HG03159 (cell line): ENCODE measurements around the gene FOXN3.
A peak's percentile ranks its signal among the peaks of the same experiment; 100 is the strongest.
"Not testable (repeated sequence)": the region's sequence is repeated elsewhere in the genome, so short reads cannot be mapped to it uniquely, and the experiment has no call there.

Experiments
- ATAC-seq: cut with Tn5 transposase; IDR thresholded peaks from one replicate; pipeline ENCODE4 v1.9.1; 2021; ENCODE audit warnings: mild to moderate bottlenecking, moderate library complexity; ENCODE audit not compliant: unreplicated experiment

The FOXN3 gene

GRCh38 chr14:89182326-89182725 is 234.7 kb downstream of the FOXN3 start:
- ATAC-seq = no peak

GRCh38 chr14:89180546-89180945 is 236.5 kb downstream of the FOXN3 start:
- no peak for ATAC-seq

DNA sequence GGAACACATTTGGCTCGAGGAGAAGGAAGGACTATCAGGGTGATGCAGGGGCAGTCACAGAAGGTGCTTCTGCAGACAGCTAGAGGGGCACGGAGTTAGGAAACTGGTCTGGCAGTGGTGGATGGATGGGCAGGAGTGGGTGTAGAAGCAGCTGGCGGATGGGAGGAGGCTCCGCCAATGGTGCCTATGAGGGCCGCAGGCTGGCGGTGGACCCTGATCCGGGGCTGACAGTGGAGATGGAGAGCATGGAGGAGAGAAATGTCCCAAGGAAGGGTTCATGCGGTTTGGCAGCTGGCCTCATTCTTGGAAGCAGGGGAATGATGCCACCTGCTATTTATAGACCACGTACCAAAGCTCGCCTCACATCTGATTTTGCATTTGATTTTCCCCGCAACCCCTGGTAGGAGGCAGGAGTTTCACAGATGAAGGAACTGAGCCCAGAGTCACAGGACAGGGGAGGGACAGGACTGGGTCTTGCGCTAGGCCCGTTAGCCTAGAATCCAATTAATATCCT is 237.1 kb downstream of the FOXN3 start:
- ATAC-seq = no peak

DNA sequence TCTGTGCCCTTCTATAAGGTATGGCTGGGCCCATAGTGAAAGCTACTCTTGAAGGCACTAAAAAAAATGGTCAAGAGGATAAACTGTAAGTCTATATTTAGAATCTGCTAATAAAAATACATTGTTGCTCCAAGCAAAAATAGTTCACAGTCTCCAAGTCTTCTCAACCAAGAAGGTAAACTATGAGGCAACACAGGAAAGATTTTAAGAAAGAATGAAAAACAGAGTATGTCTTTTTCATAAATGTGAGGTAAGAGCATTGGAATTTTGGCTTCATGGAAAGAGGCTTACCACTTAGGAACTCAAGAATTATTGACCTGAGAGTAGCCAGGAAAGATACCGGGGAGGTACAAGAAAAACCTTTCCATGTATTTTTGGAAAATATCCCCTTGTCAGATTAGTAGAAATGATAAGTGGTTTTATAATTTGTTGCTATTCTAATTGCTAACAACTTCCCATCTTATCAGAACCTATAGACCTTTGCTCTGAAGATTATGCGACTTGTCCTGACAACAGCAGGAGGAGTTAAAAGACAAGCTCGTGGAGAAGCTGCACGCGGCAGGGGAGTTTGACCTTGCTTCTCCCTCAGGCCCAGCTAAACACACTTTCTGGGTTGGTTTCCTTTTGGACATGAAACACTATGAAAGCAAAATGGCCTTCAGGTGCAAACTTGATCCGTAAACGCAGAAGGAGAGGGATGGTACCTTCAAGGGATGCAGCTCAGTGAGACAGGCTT is 238.1 kb downstream of the FOXN3 start:
- ATAC-seq = no peak

DNA sequence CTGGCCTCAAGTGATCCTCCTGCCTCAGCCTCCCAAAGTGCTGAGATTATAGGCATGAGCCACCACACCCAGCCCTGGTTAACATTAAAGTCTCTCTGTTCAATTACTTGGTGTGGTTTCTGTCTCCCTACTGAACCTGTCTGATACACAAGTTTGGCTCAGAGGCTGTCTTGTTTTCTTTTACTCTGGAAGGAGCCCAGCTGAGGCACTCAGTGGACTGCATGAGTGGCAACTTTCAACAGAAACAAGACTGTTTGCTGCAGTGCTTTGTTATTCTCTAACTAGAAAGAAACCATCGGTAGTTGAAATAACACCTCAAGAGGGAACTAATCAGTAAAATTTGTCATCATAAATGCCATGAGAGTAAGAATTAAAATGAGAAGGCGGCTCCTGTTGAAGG is 238.7 kb downstream of the FOXN3 start:
- ATAC-seq = no peak

DNA sequence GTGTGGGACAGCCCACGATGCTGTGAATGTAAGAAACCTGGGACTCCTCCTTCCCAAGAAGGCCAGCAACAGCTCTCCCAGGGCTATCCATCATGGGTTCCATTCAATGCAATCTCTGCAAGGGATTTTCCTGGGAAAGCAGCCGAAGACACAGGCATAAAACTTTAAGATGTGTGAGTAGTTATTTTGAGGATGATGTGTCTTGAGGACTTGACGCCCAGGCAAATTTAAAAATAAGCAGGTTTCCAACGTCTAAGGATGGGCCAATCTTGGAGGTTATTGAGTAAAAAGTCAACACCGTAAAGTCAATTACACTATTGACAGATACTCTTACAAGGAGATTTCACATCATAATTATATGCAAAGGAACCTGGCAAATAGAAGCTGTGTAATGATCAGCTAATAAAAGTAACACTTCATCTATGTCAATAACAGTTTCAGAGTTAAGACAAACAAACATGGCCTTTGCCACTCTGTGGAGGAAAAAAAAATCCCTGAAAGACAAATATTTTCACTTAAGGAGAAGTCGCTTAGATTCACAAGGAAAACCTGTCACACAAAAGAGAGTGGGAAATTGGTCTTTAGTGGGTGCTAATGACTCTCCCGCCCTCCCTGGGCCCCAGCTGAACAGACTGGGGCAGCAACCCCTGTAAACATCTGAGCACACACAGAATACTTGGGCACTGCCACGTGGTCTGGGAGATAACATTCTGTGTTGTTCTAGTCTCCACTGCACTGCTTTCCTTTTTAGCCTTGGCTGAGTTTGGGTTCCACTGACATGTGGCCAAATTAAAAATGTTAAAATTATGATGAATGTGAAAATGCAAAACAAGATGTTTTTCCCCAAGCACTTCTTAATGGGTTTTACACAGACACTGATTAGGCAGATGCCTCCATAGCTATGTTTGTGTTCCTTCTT is 240.9 kb downstream of the FOXN3 start:
- ATAC-seq = no peak

- ATAC-seq = no peak
These were observed 245.4 kb downstream of the FOXN3 start for GRCh38 chr14:89171628-89172027.

DNA sequence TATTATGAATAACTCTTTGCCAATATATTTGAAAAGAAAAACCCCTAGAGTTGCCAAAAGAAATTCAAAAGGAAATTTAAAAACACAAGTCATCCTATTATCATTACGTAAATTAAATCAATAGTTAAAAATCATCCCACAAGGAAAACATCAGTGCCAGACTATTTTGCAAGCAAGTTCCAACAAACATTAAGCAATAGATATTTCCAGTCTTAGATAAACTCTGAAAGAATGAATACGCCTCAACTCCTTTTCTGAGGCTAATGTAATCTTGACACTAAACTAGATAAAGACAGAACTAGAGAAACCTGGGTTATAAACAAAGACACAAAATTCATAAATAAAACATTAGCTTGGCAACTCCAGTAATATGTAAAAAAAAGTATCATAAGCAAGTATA is 245.9 kb downstream of the FOXN3 start:
- ATAC-seq = no peak

DNA sequence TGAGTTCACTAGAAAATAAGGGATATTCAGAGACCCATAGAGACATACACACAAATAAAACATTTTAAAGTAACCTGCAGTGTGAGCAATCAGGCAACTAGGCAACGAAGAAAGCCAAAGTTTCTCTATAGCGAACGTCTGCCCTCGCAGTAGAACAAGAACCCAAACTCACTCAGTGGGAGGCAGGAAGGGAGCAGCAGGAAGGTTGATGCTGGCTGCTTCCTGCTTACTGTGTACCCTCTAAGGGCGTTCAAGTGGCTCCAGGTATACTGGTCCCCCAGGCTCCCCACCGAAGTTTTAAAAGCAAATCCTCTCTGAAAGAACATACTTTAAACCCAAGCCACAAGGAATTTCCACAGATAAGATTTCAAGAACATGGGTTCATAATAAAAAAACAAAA is 249.3 kb downstream of the FOXN3 start:
- no peak for ATAC-seq

DNA sequence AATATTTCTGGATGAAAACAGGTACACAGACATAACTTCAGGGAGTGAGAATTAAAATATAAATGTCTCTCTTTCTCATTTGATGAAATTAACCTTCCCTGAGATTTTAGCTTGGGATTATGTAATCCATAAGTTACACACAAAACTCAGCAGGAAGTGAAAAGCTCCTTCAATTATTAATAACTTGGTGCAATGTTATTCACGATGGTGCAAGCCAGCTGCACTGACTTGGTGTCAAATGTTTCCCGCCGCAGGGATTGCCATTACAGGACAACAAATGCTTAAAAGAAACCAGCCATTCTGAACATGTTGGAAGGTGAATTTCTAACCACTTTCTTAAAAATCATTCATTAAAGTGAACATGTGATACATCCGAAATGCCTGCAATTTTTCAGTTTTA is 250.4 kb downstream of the FOXN3 start:
- ATAC-seq = no peak

DNA sequence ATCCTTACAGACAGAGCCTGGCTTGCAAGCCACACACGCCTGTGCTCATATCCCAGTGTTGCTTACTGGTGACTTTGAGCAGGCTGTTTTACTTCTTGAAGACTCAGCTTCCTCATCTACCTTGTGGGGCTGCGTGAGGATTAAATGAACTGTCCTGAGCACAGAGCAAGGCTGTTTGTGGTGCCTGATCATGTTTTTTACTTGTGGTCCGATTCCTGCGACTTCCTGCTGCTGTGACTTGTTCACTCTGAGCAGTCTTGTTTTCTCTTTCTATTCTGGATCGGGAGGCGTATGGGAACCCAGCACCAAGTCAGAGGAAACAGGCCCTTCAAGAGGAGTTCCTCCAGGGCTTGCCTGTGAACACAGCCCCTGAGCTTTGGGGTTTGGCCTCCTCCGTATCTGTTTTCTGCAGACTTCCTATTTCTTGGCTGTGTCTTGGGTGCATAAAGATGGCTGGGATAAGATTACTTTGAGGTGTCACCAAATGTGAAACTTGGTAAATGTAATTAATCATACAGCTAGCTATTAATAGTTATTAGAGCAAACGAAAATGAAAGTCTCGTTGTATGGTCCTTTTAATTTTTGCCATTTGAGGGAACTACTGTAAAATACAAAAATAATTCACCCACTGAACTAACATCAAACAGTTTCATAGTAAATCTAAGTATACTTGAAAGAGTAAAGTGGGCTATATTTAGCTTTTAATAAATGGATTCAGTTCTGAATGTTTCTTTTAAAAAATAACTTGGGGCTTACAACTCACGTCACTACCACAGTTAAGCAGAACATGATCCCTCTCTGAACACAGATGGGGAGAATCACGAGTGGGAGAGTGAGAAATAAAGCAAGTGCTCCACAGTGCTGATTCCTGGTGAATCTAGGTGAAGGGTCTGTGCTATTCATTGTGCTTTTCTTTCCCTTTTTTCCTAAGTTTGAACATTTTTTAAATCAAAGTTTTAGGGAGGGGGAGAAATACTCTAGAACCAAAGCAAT is 251.5 kb downstream of the FOXN3 start:
- ATAC-seq = peak; percentile 66

DNA sequence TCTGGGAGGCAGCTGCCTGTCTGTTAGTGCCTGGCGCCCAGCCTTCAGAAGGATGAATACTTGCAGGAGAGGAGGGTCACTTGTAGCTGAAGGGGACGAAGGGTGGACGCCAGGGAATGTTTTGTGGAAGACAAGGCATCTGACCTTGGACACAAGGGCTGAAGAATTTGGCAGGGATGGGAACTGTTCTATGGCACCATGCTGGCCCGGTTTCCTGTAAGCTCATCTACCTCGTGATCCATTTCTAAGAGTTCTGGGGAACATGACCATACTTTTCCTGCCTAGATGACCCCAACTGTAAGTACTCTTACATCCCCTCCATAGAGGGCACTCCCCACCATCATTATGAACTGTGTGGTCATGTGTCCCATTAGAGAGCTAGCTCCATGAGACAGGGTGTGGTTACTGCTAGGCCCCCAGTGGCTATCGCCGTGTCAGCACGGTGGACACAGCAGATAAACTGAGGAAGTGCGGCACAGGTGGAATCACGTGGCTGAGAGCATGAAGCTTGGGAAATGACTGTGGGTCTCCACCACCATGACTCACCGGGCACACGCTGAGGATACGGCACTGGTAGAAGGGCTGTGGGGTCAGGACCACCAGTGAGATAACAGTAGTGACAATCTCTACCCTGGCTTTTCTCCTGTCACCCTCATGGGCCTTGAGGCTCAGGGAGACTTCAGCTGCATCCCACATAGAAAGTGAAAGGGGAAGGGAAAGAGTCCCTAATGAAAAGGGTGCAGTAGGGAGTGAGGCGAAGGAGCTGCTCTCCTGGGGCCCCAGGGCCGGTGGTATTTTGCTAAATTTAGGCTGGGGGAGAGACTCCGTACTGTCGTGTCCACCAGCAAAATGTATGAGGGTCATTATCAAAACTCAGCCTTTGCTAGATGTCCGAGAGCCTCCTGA is 252.6 kb downstream of the FOXN3 start:
- ATAC-seq = peak; percentile 36

- ATAC-seq = no peak
These were observed 253.9 kb downstream of the FOXN3 start for GRCh38 chr14:89163031-89163636.

GRCh38 chr14:89162586-89162985 is 254.4 kb downstream of the FOXN3 start:
- no peak for ATAC-seq

DNA sequence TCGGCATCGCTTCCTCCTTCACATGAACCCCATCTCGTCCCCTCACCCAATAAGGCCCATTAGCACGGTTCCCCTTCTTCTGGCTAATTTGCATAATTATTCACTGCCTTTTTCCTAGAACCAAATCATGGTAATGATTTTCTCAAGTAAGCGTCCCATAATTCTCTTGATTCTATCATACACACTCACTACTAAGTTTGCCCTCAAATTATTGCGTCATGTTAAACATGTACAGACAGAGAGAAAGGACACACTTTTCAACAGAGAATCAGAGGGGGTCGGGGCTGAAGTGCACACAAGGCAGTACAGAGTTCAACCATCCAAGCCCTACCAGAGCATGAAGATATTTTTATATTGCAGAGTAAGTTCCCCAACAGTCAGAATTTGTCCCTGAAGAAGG is 256.6 kb downstream of the FOXN3 start:
- ATAC-seq = no peak

- no peak for ATAC-seq
These were observed 258.3 kb downstream of the FOXN3 start for GRCh38 chr14:89158701-89159100.

DNA sequence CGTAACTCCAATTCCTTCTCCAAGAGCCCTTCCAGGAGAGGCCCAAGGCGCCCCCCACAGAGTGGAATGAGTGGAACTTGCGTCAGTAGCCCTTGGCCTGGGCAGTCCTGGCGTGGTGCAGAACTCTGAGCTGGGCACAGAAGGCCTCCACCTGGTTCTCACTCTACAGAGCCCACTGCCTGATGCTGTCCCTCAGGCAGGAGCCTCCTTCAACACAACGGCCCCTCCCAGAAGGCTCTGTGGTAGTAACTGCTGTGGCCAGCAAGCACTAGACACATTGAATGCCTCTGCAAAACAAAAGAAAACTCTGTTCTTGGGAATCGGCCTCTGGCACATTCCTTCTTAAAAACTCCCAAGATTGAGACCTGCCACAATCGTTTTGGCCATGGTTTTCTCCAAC is 258.9 kb downstream of the FOXN3 start:
- ATAC-seq = not testable (repeated sequence)

- ATAC-seq = no peak
These were observed 261.5 kb downstream of the FOXN3 start for GRCh38 chr14:89155491-89155890.

DNA sequence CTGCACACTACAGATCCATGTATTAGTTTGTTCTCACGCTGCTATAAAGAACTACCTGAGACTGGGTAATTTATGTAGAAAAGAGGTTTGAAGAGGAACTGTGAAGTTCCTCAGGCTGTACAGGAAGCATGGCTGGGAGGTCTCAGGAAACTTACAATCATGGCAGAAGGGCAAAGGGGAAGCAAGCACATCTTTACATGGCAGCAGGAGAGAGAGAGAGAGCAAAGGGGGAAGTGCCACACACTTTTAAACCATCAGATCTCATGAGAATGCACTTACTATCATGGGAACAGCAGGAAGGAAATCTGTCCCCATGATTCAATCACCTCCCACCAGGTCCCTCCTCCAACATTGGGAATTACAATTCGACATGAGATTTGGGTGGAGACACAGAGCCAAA is 265.3 kb downstream of the FOXN3 start:
- not testable (repeated sequence) for ATAC-seq
